HG03354 (cell line): ENCODE measurements around the gene SLC46A1.
"Not testable (repeated sequence)": the region's sequence is repeated elsewhere in the genome, so short reads cannot be mapped to it uniquely, and the experiment has no call there.

Experiments used
- ATAC-seq: cut with Tn5 transposase; IDR thresholded peaks from one replicate; pipeline ENCODE4 v1.9.1; 2021; ENCODE audit warnings: mild to moderate bottlenecking; ENCODE audit not compliant: unreplicated experiment, poor library complexity, severe bottlenecking

The SLC46A1 gene

DNA sequence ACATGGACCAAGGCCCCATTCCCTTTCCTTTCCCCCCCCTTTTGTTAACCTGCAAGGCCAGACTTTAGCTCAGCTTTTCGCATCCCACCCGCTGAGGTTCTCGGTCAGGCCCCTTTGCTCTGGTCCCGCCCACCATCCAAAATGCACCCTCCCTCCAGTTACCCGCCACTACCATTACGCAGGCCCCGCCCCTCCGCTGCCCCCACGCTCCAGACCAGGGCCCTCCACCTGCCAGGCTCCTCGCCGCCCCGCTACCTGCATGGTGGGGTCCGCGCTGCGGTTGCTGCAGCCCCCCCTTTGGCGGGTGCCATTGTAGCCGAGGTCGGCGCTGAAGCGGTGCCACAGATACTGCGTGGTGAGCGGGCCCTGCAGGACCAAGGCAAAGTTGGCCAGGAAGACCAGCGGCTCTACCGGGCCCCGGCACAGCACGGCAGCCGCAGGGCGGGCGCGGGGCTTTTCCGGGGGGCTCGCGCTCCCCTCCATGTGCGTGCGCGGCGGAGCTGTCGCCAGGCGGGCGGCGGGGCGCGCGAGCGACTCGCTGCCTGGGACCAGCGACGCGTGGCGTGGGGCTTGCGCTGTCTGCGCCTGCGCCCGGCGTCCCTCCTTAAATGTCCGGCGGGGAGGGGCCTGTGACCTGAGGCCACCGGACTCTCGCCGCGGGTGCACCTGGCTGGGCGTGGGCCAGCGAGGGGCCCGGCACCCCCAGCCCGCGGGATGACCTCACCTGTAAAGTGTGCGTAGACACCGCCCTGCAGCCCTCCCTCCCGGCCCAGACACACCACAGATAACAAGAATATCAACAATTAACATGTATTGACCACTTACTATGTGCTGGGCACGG, at the start of gene SLC46A1:
Gene SLC46A1, minus strand, starts transcription at position 581 of the 841 bp plus-strand sequence. Its CDS starts 98 bp downstream, at position 483.
- peak; percentile 73 for ATAC-seq

DNA sequence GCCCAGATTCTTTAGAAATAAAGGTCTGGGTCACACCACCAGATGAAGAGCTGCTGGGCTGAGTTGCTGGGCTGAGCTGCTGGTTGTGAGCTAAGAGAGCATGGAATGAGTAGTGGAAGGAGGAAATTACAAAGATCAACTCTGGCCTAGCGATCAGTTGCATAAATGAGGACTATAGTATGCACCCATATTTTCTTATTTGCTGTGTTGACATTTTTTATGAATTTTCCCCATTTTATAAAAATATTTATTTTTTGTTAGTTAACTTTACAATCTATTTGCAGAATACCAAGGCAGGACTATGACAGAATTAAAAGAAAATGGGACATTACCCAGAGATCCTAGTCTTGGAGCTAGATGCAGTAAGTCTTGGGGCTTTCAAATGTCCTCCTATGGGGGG, 43.8 kb upstream of the SLC46A1 start:
- ATAC-seq = no peak

DNA sequence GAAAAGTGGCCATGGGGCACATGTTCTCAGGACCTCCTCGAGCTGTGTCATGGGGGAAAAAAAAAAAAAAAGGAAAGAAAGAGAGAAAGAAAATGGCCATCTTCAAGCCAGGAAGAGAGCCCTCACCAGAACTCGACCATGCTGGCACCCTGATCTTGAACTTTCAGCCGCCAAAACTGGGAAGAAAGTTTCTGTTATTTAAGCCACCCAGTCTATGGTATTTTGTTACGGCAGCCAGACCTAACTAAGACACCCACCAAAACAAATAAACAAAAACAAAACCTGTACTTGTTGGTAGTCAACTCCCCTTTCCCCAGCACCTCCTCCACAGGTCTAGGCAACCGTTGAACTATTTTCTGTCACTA, 41.4 kb upstream of the SLC46A1 start:
- no peak for ATAC-seq

DNA sequence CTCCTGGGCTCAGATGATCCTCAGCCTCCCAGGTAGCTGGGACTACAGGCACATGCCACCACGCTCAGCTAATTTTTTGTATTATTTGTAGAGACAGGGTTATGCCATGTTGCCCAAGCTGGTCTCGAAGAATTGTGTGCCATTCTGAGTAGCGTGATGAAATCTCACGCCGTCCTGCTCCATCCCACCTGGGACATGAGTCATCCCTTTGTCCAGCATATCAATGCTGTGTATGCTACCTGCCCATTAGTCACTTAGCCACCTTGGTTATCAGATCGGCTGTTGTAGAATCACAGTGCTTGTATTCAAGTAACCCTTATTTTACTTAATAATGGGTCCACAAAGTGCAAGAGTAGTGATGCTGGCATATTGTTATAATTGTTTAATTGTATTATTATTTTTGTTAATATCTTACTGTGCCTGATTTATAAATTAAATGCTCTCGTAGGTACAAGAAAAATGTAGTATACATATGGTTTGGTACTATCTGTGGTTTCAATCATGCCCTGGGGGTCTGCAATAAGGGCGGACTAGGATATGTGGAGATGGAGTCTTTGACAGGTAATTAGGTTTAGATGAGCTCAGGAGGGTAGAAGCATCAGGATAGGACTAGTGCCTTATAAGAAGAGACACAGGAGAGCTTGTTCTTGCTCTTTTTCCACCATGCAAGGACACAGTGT, 40.8 kb upstream of the SLC46A1 start:
- no peak for ATAC-seq

DNA sequence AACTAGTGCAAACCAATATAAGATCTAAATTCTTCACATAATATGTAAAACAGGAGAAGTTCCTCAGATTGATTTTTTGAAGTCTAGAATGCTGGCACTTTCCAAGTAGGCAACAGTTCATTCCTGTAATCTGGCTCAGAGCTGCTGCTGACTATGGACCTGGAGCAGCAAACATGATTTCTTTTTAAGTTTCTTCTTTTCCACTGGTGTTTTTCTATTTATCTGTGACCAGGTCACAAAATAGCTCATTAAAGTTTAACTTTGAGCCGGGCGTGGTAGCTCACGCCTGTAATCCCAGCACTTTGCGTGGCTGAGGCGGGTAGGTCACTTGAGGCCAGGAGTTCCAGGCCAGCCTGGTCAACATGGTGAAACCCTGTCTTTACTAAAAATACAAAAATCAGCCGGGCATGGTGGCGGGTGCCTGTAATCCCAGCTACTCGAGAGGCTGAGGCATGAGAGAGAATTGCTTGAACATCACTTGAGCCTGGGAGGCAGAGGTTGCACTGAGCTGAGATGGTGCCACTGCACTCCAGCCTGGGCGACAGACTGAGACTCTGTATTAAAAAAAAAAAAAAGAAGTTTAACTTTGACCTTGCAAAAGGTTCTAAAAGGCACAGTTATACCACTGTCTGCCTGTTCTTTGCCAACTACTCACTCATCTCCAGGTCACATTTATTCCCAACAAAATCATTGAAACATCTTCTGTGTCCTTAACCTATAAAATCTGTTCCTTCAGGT, 38.1 kb upstream of the SLC46A1 start:
- no peak for ATAC-seq

DNA sequence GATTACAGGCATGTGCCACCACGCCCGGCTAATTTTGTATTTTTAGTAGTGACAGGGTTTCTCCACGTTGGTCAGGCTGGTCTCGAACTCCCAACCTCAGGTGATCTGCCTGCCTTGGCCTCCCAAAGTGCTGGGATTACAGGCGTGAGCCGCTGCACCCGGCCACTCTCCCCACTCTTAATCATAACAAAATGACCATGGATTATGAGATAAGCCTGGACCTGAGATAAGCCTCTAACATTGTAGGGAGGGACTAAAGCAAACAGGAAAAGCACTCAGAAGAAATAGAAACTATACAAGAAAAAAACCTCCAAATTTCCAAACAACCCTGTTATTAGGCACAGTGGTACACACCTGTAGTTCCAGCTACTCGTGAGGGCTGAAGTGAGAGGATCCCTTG, 28.3 kb upstream of the SLC46A1 start:
- not testable (repeated sequence) for ATAC-seq

DNA sequence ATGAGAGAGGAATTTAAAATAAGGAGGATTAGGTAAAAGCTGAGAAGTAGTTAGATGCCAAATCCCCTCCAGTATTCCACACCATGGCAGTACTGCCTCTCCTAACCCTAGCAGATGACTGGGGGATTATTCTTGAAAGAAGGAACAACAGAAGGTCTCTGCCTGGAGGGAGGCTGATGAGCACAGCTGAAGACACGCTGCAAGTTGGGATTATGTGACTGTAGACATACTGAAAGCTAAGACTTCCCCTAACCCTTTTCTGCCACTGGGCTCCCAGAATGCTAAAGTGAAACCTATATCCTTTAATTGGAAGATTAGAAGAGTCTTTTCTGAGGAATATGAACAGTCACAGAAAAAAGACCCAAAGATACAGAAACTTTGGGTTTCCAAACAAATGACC, 27.7 kb upstream of the SLC46A1 start:
- no peak for ATAC-seq

DNA sequence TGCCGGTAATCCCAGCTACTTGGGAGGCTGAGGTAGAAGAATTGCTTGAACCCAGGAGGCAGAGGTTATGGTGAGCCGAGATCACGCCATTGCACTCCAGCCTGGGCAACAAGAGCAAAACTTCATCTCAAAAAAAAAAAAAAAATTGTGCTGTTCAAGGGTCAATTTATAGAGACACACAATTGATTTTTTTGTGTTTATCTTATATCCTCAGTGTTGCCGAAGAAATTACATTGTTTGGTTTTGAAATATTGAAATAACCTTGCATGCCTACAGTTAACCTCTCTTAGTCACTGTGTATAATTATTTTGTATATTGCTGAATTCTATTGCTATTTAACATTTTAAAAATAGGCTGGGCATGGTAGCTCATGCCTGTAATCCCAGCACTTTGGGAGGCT, 22.0 kb upstream of the SLC46A1 start:
- not testable (repeated sequence) for ATAC-seq

DNA sequence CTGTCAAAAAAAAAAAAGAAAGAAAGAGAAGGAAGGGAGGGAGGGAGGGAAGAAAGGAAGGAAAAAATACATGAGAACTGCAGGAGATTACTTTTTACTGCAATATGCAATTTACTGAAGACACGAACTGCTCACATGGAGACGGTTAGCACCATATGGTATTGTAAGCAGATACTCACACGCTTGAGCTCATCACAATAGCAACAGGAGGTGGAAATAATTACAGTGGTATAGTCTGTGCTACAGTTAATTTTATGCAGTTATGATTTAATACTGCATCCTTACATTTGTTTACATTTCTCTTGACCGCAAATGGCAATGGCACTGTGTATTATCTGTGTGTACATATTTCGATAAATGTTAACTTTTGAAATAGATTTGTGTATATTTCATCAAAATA, 21.4 kb upstream of the SLC46A1 start:
- no peak for ATAC-seq

DNA sequence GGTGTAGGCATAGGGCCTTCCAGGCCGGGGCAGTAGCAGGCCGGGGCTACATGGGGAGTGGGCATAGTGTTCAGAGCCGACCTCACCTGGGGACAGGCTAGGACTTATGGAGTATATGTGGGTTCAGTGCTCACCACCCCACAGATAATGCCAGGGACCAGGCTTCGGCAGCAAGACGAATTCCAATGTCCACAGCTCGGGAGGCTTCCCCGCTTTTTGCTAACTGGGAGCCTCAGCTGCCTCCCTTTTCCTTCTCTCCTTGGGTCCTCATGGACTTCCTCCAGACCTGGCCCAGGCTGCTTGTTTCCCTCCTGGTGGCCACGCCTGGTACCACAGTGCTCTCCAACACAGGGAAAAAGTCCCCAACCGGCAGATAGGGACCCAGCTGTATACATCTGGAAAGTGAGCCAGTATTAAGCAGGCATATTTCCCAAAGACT, 20.1 kb upstream of the SLC46A1 start:
- no peak for ATAC-seq

DNA sequence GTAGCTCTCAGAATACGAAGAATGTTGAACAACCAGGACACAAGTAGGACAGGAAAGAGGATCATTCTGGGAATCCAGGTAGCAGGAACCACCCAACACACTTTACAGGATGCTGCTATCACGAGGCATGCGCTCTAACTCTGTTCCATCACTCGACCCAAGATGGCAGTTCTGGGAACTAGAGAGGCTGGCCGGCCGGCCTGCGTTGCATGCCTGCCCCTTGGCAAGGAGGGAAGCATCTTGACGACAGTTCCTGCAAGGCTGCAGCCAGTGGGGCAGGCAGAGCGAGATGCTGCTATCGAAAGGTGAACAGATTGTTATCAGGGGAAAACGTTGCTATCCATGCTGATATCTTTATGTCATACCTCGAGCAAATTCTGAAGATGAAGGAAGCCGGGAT, 19.2 kb upstream of the SLC46A1 start:
- no peak for ATAC-seq

DNA sequence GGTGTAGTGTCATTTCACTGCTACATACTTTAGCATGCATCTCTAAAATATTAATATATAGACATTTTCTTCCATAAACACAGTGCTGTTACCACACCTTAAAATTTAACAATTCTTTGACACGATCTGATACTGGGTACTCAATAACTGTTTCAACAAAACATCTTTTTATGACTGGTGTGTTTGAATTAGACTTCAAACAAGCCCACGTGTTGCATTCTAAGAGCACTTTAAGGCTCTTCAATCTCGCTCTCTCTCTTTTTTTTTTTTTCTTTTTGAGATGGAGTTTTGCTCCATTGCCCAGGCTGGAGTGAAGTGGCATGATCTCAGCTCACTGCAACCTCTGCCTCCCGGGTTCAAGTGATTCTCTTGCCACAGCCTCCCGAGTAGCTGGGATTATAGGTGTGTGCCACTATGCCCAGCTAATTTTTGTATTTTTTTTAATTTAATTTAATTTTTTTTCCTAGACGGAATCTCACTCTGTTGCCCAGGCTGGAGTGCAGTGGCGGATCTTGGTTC, 15.8 kb upstream of the SLC46A1 start:
- ATAC-seq = no peak

DNA sequence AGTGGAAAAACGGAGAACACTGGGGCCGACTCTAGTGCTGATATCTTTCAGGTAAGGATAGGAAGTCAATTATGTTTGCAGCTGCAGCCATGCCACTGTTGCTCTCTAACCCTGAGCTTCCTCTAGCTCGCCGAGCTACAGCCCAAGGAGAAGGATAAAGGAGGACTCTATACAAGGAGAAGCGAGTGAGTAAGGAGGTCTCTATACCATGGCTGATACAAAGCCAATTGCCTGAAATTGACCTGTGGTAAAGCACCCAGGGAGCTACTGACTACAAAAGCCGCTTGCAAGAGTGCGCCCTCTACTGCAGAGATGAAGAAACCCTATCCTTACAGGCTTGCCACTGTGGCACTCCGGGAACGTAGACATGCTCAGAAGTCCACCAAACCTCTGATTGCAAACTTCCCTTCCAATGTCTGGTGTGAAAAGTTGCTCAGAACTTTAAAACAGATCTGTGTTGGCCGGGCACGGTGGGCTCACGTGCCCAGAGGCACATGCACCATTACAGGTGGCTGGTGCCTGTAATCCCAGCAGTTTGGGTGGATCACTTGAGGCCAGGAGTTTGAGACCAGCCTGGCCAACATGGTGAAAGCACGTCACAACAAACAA, 10.8 kb upstream of the SLC46A1 start:
- peak; percentile 49 for ATAC-seq

DNA sequence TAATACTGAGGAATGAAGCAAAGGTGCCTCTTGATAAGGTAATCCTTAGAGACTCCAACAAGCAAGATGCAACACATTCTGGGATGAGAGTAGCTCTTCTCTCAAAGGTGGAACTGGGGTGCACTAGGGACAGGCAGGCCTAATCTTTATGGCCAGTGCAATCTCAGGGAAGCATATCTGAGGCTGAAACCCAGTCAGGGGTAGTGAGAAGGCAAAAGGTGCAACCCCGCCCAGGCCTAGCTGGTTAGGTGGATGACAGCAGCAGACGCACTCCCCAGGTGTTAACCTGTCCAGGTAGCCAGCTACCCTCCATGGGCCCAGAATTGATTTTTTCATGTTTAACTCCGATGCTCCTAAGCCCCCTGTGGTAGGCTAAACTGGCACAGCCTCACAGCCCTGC, 9.9 kb upstream of the SLC46A1 start:
- no peak for ATAC-seq

DNA sequence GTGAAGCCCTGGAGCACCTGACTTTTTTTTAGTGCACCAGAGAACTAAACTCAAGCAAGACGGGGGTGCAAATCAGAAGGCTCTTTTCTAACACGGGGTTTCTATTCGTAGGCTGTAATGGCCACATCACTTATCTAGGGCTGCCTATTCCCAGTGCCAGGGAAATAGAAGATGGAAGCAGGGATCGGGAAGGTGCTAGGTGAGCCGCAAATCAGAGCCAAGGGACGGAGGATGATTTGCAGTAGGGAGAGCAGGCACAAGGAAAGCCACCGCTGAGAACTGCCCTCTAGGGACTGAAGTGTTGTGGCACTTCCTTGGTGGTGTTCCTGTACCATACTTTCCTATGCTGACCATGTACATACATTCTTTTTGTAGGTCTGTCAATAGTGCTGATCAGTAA, 7.8 kb upstream of the SLC46A1 start:
- ATAC-seq = no peak

DNA sequence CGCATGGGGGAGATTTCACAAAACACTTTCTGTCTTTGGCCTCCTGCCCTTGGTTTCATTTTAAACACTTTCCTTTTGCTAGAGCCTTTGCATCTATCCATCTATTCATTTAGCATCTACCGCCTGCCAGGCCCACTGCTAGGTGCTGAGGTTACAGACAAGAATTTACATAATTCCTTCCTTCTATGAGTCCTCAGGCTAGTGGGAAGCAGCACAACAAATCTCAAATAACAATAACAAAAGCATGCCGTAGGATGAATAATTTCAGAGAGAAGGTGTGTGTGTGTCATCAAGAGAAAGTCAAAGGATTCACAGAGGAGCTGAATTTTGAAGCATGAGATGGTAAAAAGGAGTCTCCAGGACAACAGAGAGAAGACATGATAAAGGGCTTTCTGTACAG, 6.1 kb upstream of the SLC46A1 start:
- ATAC-seq = no peak

DNA sequence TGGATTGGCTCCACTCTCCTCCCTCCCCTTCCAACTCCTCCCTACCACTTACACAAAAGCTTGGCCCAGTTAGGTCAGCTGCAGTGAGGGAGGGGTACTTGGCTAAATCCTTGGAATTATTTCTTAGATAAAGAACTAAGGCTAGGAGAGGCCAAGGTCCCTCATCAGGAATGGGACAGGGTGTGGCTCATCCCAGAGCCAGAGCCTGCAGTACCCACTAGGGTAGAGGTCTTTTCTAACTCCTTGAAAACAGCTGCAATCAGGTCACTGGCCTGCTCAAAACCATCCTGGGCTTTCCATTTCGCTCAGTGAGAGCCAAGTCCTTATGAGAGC, 1.9 kb upstream of the SLC46A1 start:
- ATAC-seq = no peak

DNA sequence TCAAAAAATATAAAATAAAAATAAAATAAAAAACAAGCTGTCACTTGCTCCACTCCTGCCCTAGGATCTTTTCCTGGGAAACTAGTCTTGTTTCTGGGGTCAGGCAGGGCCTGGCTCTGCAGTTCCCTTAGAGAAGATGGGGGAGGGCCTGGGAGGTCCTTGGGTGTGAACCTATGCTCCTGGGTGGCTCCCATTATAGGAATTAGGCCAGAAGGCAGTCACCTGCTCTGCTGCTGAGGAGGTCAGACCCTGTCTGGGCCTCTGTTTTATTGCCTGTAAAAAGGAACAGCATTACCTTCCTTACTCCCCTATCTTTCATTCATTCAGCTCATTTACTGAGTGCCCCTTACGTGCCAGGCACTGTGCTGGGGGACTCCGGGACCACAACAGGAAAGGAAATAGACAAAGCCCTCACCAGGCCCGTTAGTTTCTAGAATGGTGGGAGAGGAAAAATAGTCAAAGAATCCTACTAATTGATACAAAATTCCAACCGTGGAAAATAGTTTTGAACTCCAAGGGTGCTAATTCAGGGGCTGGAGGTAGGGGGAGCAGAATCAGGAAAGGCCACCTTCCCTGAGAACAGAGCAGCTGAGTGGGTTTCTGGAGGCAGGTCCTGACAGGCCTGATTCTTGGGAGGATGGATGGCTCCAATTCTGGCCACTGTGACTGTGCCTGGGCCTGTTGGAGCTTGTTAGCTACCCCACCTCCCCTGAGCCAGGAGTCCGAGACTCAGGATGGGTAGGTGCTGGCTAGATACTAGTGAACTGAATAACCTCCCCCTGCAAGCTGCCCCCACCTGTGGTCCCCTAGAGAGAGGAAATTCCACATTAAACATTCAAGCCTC, 1.3 kb upstream of the SLC46A1 start:
- ATAC-seq = no peak

DNA sequence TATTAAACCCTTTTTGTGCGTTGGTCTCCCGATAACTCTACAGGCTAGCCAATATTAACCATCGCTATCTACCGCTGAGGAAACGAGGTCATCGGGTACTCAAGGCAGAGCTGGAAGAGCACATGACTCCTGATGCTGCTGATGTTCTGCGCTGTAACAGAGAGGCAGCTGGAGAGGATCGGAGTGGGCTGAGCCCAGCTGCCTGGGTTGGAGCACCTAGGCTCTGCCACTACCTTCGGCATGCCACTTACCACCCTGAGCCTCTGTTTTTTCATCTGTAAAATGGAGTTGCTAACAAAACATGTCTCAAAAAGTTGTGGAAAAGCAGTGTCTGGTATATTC, 432 bp upstream of the SLC46A1 start:
- no peak for ATAC-seq
